Anterior cingulate cortex (tissue), 58 donors: ENCODE data around the gene SMARCC2.

Experiments used
- DNase-seq, 58 donors: peaks; one replicate each; lab custom pipeline; 2025; lab: John Stamatoyannopoulos, UW

Gene SMARCC2

GRCh38 chr12:56154246-56154771, 35.0 kb downstream of the SMARCC2 start:
- DNase-seq = no peak

GRCh38 chr12:56153678-56154065, 35.6 kb downstream of the SMARCC2 start:
- no peak for DNase-seq

GRCh38 chr12:56152756-56153677, 36.3 kb downstream of the SMARCC2 start:
- DNase-seq = peak in 1 of 58 donors; percentile 31

- DNase-seq = peak; percentile 54 to 96 (median 86)
Measured at GRCh38 chr12:56152132-56152755, 37.0 kb downstream of the SMARCC2 start, which contains the start of gene MYL6B. TSS of gene MYL6B (plus strand) at chr12:56152587. CDS start at chr12:56153919, 1,332 bp downstream.

GRCh38 chr12:56151672-56152131, 37.6 kb downstream of the SMARCC2 start:
- peak in 20 of 58 donors; percentile 16 to 67 (median 44) for DNase-seq

GRCh38 chr12:56150563-56150962, 38.7 kb downstream of the SMARCC2 start:
- no peak for DNase-seq

- DNase-seq = no peak
Measured at GRCh38 chr12:56146492-56147460, 42.5 kb downstream of the SMARCC2 start.

GRCh38 chr12:56145217-56145616, 44.1 kb downstream of the SMARCC2 start:
- no peak for DNase-seq

- DNase-seq = no peak
Measured at GRCh38 chr12:56143870-56144269, 45.4 kb downstream of the SMARCC2 start.

GRCh38 chr12:56143217-56143616, 46.1 kb downstream of the SMARCC2 start:
- DNase-seq = no peak

- DNase-seq = no peak
Measured at GRCh38 chr12:56141946-56142784, 47.1 kb downstream of the SMARCC2 start.

- no peak for DNase-seq
Measured at GRCh38 chr12:56137853-56138571, 51.3 kb downstream of the SMARCC2 start.

GRCh38 chr12:56134897-56135296, 54.4 kb downstream of the SMARCC2 start:
- DNase-seq = no peak

GRCh38 chr12:56130876-56131275, 58.4 kb downstream of the SMARCC2 start:
- no peak for DNase-seq

- DNase-seq = no peak
Measured at GRCh38 chr12:56129942-56130495, 59.3 kb downstream of the SMARCC2 start.

GRCh38 chr12:56129206-56129941, 59.9 kb downstream of the SMARCC2 start:
- DNase-seq = peak in 37 of 58 donors; percentile 3 to 52 (median 25)

- DNase-seq = peak in 23 of 58 donors; percentile 12 to 52 (median 33)
Measured at GRCh38 chr12:56128670-56129205, 60.5 kb downstream of the SMARCC2 start.
